OCI-LY1 (cell line): ENCODE data around the gene KCNK7.

Experiments
- EZH2 ChIP-seq: fragments of 200-600 bp; sonication (generic), shearing (Covaris generic); IDR thresholded peaks from 2 replicates; pipeline ENCODE4 v1.8.0; 2017; ENCODE audit warnings: borderline replicate concordance, mixed run types, mild to moderate bottlenecking, antibody characterized with exemption, low read length, moderate library complexity, mixed read lengths
- TF ChIP-seq, protein P1 (sequence below): fragments of 200-600 bp; sonication (generic), shearing (Covaris generic); IDR thresholded peaks from 2 replicates; pipeline ENCODE4 v1.5.1; 2017; ENCODE audit warnings: mild to moderate bottlenecking, antibody characterized with exemption, low read length, moderate library complexity, mixed read lengths

DNA sequence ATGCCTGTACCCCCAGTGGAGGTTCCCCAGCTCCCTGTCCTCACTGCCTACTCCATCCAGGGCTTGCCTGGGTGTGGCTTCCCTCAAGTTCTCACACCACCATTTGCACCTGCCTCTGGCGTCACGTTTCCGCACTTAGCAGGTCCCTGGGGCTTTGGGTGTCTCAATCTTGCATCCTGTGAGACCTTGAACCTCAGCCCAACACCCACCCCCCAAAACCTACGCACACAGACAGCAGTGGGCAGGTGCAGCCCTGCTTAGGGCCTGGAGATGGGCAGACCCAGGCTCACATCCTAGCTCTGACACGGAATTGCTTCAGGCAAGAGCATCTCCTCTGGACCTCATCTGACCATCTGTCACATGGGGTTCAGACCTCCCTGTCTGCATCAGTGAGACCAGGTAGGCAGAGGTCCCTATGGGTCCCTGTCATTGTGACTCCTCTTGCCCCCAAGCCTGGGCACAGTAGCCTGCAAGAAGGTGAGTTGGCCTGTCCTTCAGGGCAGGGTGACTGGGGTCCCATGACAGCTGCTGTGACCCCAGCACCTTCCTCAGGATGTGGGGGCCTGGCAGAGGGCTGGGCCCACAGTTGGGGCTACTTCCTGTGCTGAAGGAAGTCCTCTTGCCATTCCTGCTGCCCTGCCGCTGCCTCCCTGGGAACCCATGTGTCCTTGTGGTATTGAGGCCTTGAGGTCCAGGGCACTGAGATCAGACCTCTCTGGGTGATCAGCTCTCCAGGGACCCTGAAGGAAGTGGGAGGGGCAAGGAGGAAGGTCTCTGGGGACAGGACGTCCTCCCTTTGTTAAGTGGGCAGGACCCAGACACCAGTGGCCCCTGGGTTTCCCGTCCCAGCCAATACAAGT, 44.3 kb upstream of the KCNK7 start:
- TF ChIP-seq, protein P1, sequence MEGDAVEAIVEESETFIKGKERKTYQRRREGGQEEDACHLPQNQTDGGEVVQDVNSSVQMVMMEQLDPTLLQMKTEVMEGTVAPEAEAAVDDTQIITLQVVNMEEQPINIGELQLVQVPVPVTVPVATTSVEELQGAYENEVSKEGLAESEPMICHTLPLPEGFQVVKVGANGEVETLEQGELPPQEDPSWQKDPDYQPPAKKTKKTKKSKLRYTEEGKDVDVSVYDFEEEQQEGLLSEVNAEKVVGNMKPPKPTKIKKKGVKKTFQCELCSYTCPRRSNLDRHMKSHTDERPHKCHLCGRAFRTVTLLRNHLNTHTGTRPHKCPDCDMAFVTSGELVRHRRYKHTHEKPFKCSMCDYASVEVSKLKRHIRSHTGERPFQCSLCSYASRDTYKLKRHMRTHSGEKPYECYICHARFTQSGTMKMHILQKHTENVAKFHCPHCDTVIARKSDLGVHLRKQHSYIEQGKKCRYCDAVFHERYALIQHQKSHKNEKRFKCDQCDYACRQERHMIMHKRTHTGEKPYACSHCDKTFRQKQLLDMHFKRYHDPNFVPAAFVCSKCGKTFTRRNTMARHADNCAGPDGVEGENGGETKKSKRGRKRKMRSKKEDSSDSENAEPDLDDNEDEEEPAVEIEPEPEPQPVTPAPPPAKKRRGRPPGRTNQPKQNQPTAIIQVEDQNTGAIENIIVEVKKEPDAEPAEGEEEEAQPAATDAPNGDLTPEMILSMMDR = no peak
- no peak for TF ChIP-seq EZH2
